ENCODE measurements around the gene CATSPERZ. TPM values are rescaled to one million over a fixed set of nuclear protein-coding genes. Genes with fewer than 3 reads are reported as not detected.

The CATSPERZ gene
- total and polyA plus RNA-seq, 2 of the 13 experiments (the other 11 are each of a cell fraction or from before 2014, with no cell fraction given): 0.22 to 0.48 TPM

- H3K4me3 ChIP-seq (replicated peaks in 1 of 3; ENCODE audit: insufficient read depth in 1 of 3, low read depth in 2 of 3, low read length in 3 of 3): no peak overlapping the region
- H3K9me3 ChIP-seq (ENCODE audit: low read length): no peaks in the 10 kb centered on the region
- no TSS peak for BruUV-seq (replicated peaks)
- ChIA-PET CTCF (ENCODE audit: low intra/inter-chr PET ratio, low total read pairs) (no interaction called here), POLR2A (interaction anchor here (4.6 kb wide), 1 partner anchor 11 kb away, joined by 48 read pairs; no protein-coding TSS in a partner anchor)
- peaks cover under 1 to 2% of the 10 kb centered on the region in 2 experiments; a peak in 1 of 5 replicates for H3K36me3 ChIP-seq (replicated peaks in 1 of 2; ENCODE audit: control insufficient read depth in 1 of 2, insufficient read depth in 2 of 2, low read length in 2 of 2)
- ATAC-seq (no peak), FAIRE-seq (no peak), DNase-seq (ENCODE audit: low spot score) (no peak)
- TF ChIP-seq ZBTB33 (CRISPR knock-in tag; IDR thresholded peaks at IDR 0.05) (peak; percentile 55; the same call in 1 of the 2 replicates), TEAD3 (CRISPR knock-in tag; optimal IDR thresholded peaks at IDR 0.05; ENCODE audit: borderline replicate concordance) (no peak), KLF6 (CRISPR knock-in tag; IDR thresholded peaks at IDR 0.05) (no peak), ZNF121 (CRISPR knock-in tag; IDR thresholded peaks at IDR 0.05) (0 out of 2 replicates have a peak, but pooled peaks have one; percentile 57)
- in situ Hi-C loops (cut with HindIII; ENCODE audit: extremely low pct_ligation_motif_present, low pct_unique_long_range_greater_than_20kb) (no loop called here), intact Hi-C loops (cut with micrococcal nuclease; ENCODE audit: unreplicated experiment) (no loop called here)
- H3K4me1 ChIP-seq (ENCODE audit: insufficient read depth, low read length): peaks cover 15% of the 10 kb centered on the region; the same call in 1 of the 2 replicates
- 95% methylated on average over 22 of the region's 22 CpGs for WGBS (ENCODE audit: low lambda C conversion rate)
- no peak overlapping the region for H3K27ac ChIP-seq (ENCODE audit: extremely low read length, insufficient read depth, low read length)
- H4K20me1 ChIP-seq (ENCODE audit: insufficient read depth, low read length): no peaks in the 10 kb centered on the region
- H3K9ac ChIP-seq (ENCODE audit: insufficient read depth, low read depth, low read length): no peak overlapping the region
- no peak overlapping the region for H2AFZ ChIP-seq (ENCODE audit: low read length)
- no peaks in the 10 kb centered on the region for H3K79me2 ChIP-seq (ENCODE audit: insufficient read depth, low read length)
- H3K4me2 ChIP-seq (ENCODE audit: low read depth, low read length): no peak overlapping the region
- no peaks in the 10 kb centered on the region; a peak in 1 of 5 replicates for H3K27me3 ChIP-seq (ENCODE audit: control insufficient read depth in 1 of 2, insufficient read depth in 2 of 2, low read length in 2 of 2)
Measured at GRCh38 chr11:64281957-64282770, 18.0 kb upstream of the CATSPERZ start.

DNA sequence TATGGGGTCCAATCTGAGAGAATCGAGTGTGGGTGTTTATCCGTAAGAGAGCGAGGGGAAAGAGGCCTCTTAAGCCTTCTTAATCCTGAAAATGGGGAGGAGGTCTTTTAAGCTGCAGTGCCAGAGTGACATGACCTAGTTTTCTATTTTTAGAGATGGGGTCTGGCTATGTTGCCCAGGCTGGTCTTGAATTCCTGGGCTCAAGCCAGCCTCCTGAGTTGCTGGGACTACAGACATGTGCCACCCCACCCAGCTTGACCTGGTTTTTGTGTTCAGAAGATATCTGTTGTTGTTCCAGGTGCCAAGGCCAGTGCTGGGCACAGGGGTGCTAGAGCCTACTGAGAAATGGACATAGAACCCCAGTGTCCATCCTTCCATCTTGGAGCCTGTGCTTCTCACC is 17.1 kb upstream of the CATSPERZ start:
- H3K79me2 ChIP-seq (ENCODE audit: insufficient read depth, low read length): no peaks in the 10 kb centered on the region
- in situ Hi-C loops (cut with HindIII; ENCODE audit: extremely low pct_ligation_motif_present, low pct_unique_long_range_greater_than_20kb) (no loop called here), intact Hi-C loops (cut with micrococcal nuclease; ENCODE audit: unreplicated experiment) (no loop called here)
- no peaks in the 10 kb centered on the region for H3K9me3 ChIP-seq (ENCODE audit: low read length)
- no peak overlapping the region; the same call in 1 of the 2 replicates for H3K4me2 ChIP-seq (ENCODE audit: low read depth, low read length)
- H3K4me1 ChIP-seq (ENCODE audit: insufficient read depth, low read length): peaks cover 15% of the 10 kb centered on the region; the same call in 1 of the 2 replicates
- 96% methylated on average over 3 of the region's 3 CpGs for WGBS (ENCODE audit: low lambda C conversion rate)
- no peak overlapping the region for H3K27ac ChIP-seq (ENCODE audit: extremely low read length, insufficient read depth, low read length)
- peak overlapping the region; percentile 2; the same call in 1 of the 2 replicates for H3K9ac ChIP-seq (ENCODE audit: insufficient read depth, low read depth, low read length)
- DNase-seq (ENCODE audit: low spot score): no peak
- ChIA-PET POLR2A (interaction anchor here (1.3 to 4.6 kb wide), 2 partner anchors 12 to 14 kb away, joined by 3 to 48 read pairs; no protein-coding TSS in a partner anchor), CTCF (ENCODE audit: low intra/inter-chr PET ratio, low total read pairs) (no interaction called here)
- no TSS peak for BruUV-seq (replicated peaks)
- no peak for ATAC-seq
- H2AFZ ChIP-seq (ENCODE audit: low read length): no peak overlapping the region
- no peaks in the 10 kb centered on the region; a peak in 1 of 5 replicates for H3K27me3 ChIP-seq (ENCODE audit: control insufficient read depth in 1 of 2, insufficient read depth in 2 of 2, low read length in 2 of 2)
- no peak for FAIRE-seq
- H4K20me1 ChIP-seq (ENCODE audit: insufficient read depth, low read length): no peaks in the 10 kb centered on the region
- TF ChIP-seq ZNF121 (CRISPR knock-in tag; IDR thresholded peaks at IDR 0.05) (peak; percentile 76), ZNF234 (CRISPR knock-in tag; conservative IDR thresholded peaks at IDR 0.05) (no peak), NCOA2 (CRISPR knock-in tag; IDR thresholded peaks at IDR 0.05) (no peak), BORCS8-MEF2B (CRISPR knock-in tag; IDR thresholded peaks at IDR 0.05) (no peak)
- no peak overlapping the region for H3K4me3 ChIP-seq (replicated peaks in 1 of 3; ENCODE audit: insufficient read depth in 1 of 3, low read depth in 2 of 3, low read length in 3 of 3)
- peaks cover 0 to 2% of the 10 kb centered on the region in 2 experiments; a peak in 1 of 5 replicates for H3K36me3 ChIP-seq (replicated peaks in 1 of 2; ENCODE audit: control insufficient read depth in 1 of 2, insufficient read depth in 2 of 2, low read length in 2 of 2)

Measured in HepG2 (cell line).